NCI-H187 treated with DMSO at 0.1 percent for 48 hours (cell line): ENCODE results near the gene AKAP8L.

ENCODE experiments used
- DNase-seq: peaks from one replicate; lab custom pipeline; 2025; lab: John Stamatoyannopoulos, UW

Gene AKAP8L

GRCh38 chr19:15432629-15433518 is 14.1 kb upstream of the AKAP8L start:
- no peak for DNase-seq

DNA sequence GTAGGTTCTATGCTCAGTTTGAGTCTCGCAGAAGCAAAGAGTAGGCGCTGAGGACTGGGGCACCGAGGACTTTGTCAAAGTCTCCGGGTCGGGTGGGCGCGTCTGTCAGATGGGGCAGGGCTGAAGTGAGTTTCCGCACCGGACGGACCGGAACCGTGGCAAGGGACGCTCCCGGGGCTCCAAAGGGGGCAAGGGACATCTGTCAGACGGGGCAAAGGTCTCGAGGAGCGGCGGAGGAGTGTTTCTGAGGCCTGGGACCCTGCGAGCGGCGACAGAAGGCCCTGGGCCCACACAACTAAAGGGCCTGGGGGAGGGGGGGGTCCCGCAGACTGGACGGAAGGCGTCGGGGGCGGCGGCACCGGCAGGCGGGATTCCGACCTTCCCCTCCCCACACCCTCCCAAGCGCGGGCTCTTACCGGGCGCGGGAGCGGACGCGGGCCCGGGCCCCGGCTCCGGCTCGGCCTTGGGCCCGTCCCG is 13.3 kb upstream of the AKAP8L start:
- DNase-seq, result no peak

DNA sequence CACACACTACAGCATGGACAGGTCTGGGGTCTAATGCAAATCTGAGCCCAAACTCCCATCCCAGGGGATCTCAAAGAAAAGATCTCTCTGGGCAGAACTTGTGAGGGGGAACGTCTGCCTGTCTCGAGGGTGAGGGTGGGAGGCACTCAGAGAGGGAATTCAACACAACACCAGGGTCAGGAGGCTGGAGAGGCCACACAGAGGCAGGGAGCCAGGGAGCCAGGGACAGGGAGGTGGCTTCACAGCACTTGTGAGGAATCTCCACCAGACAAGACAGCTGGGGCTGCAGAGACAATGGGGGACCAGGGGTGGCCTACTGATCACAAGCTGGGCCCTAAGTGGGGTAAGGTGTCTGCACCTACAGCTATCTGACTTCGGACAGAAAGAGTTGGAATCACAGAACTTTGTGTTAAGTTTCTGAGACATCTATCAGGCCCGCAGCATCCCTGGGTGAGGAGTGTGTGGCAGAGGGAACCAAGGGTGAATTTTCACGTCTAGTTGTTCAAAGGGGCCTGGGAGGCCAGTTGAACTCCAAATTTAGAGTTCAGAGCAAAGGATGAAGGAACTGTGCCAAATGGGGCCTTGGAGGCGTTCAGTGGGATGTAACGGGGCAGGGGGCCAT is 12.7 kb upstream of the AKAP8L start:
- no peak for DNase-seq

DNA sequence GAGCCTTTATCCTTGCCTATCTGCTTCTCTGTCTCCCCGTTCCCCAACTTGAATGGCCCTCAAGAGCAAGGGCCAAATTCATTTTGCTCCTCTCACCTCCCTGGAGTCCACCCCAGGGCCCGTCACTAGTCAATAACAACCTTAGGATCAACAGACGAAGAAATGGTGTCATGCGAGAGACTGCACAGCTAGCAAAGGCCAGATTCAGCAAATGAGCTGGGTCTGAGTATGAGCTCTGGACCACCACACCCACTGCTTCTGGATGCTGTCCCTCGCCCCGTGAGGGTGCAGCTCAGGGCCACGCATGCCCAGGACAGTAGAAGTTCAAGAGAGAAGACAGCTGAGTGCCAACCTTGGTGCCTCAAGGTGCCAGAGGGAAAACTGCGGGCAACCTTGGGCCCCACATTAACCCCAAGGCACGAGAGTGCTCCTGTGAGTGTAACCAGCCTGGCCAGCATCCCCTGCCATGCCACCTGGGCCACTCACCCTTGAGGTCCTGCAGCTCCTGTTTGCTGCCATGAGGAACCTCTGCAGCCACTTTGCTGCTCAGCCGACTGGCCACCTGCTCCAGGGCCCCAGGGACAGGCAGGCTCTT is 11.8 kb upstream of the AKAP8L start:
- DNase-seq, result no peak

DNA sequence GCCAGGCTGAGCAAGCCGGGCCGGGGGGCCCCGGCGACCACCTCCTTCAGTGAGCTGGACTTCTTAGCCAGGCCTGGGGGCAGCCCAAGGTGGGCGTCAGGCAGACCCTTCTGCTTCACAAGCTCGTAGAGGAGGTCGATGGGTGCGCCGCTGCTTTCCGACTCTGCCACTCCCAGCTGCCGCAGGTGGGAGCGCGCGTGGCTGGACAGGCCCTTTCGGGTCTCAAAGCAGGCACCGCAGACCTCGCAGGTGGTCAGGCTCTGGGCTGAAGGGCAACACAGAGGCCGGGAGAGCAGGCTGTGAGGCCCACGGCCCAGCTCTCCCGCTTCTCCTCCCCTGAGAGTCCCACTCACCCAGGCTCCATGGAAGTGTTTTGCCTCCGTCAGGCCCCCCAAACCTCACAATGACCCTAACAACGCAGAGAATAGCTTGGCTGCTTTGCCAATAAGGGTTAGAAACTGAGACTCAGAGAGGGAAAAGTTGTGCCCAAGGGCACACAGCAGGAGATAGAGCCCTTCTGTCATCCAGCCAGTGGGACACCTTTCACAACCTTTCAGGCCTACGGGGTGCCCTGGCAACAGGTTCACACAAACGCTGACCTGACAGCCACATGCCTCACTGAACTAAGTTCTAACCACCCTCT is 11.2 kb upstream of the AKAP8L start:
- no peak for DNase-seq

- no peak for DNase-seq
Measured at GRCh38 chr19:15428956-15429824, 10.4 kb upstream of the AKAP8L start.

DNA sequence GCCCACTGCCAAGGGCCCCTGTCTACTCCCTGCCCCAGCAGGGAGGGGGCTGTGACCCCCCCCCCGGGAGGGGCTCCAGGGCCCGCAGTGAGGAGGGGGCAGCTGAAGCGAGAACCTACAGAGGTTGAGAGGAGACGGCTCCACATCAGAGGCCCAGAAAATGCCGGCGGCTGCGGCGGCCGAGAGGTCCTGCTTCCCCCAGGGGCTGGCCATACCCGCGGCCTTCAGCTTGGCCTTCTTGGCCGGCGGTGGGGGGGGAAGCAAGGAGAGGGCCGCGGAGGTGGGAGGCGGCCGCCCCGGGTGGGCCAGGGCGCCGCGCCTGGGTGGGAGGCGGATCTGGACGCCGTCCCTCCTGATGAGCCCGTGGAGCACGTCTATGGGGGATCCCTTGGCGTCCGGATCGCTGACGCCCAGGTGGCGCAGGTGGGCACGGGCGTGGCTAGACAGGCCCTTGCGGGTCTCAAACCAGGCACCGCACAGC is 9.2 kb upstream of the AKAP8L start:
- DNase-seq, result no peak

DNA sequence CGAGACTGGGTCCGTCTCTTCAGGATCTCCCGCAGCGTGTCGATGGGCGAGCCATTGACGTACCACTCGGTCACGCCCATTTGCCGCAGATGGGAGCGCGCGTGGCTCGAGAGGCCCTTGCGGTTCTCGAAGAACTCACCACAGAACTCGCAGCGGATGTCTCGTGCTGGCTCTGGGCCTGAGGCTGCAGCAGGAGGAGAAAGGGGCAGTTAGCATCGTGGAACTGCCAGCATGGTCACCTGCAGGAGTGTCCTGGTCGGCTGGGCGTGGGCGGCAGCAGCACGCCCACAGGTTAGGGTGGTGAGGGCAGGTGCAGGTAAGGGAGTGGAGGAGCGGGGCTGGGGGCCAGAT is 8.5 kb upstream of the AKAP8L start:
- no peak for DNase-seq

DNA sequence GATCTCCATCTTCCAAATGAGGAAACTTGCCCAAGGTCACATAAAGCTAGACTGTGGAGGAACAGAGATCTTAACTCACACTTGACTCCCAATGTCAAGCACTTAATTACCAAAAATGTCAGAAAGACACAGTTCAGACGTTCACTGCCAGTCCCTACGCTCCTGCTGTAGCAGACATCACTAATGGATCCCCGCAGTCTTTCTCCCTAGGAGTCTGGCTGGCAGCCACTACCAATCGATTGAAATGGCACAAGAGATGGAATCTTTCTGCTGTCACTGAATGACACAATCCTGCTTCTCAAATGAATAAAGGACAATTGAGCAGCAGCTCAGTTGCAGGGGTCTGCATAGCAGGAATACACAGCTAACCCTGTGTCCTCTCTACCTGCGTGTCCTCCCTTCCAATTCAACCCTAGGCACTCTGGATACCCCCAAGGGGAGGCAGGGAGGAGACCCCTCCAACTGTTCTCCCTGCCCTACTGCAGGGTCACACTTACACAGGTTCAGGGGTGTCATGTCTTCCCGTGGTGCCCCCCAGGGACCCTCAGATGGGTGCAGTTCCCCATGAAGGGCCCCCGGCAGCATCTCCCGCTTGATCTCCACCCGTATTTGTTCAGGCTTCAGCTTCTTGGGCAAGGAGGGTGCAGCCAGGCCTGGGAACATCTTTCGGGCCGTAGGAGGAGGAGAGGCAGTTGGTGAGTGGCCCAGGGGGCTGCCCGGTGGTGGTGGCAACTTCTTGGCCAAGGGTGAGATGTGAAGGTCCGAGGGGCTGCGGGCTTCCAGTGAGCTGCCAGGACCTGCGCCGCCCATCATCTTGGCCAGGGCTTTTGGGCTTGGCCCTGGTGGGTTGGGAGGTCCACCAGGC is 7.9 kb upstream of the AKAP8L start:
- no peak for DNase-seq

DNA sequence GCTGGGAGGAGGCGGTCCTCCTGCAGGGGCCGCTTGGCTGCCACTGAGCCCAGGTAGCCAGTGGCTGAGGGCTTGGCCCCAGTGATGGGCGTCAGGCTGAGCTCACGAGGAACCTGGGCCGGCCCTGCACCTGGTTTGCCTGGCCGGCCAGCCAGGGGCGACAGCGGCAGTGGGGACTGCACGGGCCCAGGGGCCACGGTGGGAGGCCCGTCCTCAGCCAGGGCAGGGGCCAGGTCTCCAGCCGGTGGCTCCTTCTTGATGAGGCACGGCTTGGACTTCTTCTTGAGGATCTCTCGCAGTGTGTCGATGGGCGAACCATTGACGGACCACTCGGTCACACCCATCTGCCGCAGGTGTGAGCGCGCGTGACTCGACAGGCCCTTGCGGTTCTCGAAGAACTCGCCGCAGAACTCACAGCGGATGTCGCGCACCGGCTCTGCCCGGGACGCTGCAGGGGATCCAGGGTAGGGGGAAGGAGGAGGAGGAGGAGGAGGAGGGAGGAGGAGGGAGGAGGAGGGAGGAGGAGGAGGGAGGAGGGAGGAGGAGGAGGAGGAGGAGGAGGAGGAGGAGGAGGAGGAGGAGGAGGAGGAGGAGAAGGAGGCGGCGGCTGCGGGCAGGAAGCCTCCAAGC is 6.6 kb upstream of the AKAP8L start:
- DNase-seq, result no peak

DNA sequence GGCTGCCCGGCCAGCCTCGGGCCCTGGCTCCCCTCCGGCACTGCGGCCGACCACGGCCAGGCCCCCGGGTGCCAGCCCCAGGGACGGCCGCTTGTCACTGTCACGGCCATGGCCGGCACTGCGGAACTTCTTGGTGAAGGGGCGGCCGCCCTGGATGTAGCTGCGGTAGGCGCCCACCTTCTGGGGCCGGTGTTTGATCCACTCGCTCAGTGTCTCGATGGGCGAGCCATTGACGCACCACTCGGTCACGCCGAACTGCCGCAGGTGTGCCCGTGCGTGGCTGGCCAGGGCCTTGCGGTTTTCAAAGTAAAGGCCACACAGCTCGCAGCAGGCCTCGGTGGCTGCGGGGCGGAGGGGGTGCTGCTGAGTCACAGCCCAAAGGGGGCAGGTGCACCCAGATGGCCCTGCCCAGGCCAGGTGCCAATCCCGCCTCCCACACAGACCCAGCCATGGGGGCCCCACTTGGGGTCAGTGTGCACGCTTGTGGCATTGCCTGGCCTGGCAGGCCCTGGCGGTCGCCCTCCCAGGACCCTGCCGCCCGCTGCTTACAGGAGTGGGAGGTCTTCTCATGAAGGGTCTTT is 6.0 kb upstream of the AKAP8L start:
- no peak for DNase-seq

GRCh38 chr19:15424121-15424520 is 5.3 kb upstream of the AKAP8L start:
- DNase-seq, result no peak

DNA sequence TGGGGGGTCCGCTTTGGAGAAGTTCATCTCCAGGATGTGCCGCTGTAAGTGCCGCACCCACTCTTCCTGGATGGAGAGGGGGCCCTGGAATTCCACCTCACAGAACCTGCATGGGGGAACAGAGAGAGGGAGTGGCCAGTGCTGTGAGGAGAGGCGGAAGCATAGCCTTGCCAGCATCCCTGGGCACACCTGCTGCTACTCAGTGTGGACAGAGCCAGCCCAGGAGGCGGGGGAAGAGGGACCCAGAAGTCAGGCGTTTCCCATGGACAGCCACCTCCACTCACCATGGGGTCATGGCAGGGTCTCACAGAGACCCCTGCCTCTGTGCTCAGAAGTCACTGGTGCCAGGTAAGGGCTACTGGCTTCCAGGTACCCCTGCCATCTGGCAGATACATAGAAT is 4.3 kb upstream of the AKAP8L start:
- no peak for DNase-seq

- no peak for DNase-seq
Measured at GRCh38 chr19:15422296-15423075, 3.7 kb upstream of the AKAP8L start.

DNA sequence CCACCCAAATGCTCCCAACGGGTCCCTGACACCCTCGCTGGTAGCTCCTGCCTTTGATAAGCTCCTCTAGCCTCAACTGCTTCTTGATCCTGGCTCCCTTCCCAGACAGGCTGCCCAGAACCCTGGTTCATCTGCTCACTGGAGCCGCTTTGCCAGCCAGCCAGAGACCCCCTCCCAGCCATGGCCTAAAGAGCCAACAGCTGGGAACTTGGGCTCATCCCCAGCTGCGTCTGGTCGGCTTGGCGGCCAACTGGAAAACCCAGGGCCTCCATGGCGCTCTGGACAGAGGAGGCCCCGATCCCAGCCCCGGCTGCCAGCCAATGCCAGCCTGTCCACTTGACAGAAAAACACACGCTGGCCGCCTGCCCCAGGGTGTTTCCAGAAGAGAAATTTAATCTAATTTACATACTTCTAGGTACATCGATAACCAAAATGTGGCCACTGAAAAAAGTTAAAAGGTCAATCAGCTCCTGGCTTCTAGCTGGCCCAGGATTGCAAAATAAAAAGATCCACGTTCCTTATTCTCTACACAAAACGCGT is 3.0 kb upstream of the AKAP8L start:
- DNase-seq, result no peak

- no peak for DNase-seq
Measured at GRCh38 chr19:15421136-15421695, 2.4 kb upstream of the AKAP8L start.

- DNase-seq, result no peak
Measured at GRCh38 chr19:15419413-15420025, 731 bp upstream of the AKAP8L start.

DNA sequence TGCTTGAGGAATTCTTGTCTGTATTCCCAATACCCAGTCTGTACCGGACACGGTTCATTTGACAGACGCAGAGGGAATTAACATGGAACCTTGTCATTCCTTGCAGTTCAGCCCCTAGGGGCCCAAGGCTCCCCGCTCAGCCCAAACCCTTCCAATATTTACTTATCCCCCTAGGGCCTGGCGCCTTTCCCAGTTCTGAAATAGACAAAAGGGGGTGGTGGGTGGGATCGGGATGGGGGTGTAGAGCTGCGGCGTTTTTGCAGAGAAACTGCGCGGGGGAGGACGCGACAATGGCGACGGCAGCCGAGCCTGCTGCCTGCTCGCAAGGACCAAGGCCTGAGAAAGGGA is 583 bp downstream of the AKAP8L start:
- DNase-seq, result no peak
